Measurements from ENCODE around the gene KRTAP10-4. TPM values are rescaled to one million over a fixed set of nuclear protein-coding genes. Genes with fewer than 3 reads are reported as not detected.

KRTAP10-4 gene
- total and polyA plus RNA-seq, 2 donors (not counting 3 experiments of a cell fraction or from before 2014, with no cell fraction given) = not detected

- dilution Hi-C loops (cut with MboI; ENCODE audit: extremely low pct_ligation_motif_present, low sequenced_read_pairs) = no loop called here
Observed at GRCh38 chr21:44528634-44528995, 44.9 kb upstream of the KRTAP10-4 start.

More at GRCh38 chr21:44528634-44528995, 44.9 kb upstream of the KRTAP10-4 start:
- H3K4me1 ChIP-seq (ENCODE audit: control insufficient read depth, extremely low read depth, insufficient read depth, low read length) = no peaks in the 10 kb centered on the region
- no peaks in the 10 kb centered on the region for H3K9me1 ChIP-seq (replicated peaks; ENCODE audit: control insufficient read depth, extremely low read depth, insufficient read depth, low read length)
- no peaks in the 10 kb centered on the region for H3K9me3 ChIP-seq (replicated peaks; ENCODE audit: control insufficient read depth, insufficient read depth, low read length)
- DNase-seq (ENCODE audit: low read depth, low spot score) (no peak), FAIRE-seq (no peak)
- no peaks in the 10 kb centered on the region for H3K79me2 ChIP-seq (ENCODE audit: control insufficient read depth, insufficient read depth, low read length)
- no peak overlapping the region for H2AFZ ChIP-seq (ENCODE audit: low read depth, low read length)
- H3K4me2 ChIP-seq (ENCODE audit: insufficient read depth, low read length) = no peak overlapping the region
- intact Hi-C loops (cut with micrococcal nuclease) = no loop called here
- no peak overlapping the region for H3K27ac ChIP-seq (ENCODE audit: insufficient read depth, low read depth, low read length)
- H3K9ac ChIP-seq (replicated peaks; ENCODE audit: extremely low read depth, insufficient read depth, low read length) = no peak overlapping the region
- no peaks in the 10 kb centered on the region for H3K27me3 ChIP-seq (ENCODE audit: control insufficient read depth in 2 of 2, insufficient read depth in 2 of 2, low read length in 2 of 2)
- H4K20me1 ChIP-seq (replicated peaks; ENCODE audit: control insufficient read depth, extremely low read depth, insufficient read depth, low read length) = no peaks in the 10 kb centered on the region
- H3K36me3 ChIP-seq (ENCODE audit: control insufficient read depth in 2 of 2, extremely low read depth in 1 of 2, insufficient read depth in 2 of 2, low read length in 2 of 2) = no peaks in the 10 kb centered on the region
- CTCF ChIA-PET = no interaction called here
- BruUV-seq (replicated peaks) = no TSS peak
- no peak overlapping the region for H3K4me3 ChIP-seq (replicated peaks in 1 of 3; ENCODE audit: insufficient read depth in 1 of 3, low read depth in 1 of 3, low read length in 3 of 3)
- TF ChIP-seq POLR2AphosphoS5 (IDR thresholded peaks at IDR 0.05; ENCODE audit: insufficient read depth, low read depth, low read length) (no peak), JUN (IDR thresholded peaks at IDR 0.05; ENCODE audit: borderline replicate concordance, insufficient read depth, insufficient read length, low read depth) (no peak), POLR2A (IDR thresholded peaks at IDR 0.05; ENCODE audit: low read depth, low read length) (no peak), EZH2 (IDR thresholded peaks at IDR 0.05; ENCODE audit: borderline replicate concordance, low read depth, low read length, severe bottlenecking) (no peak), MYC (IDR thresholded peaks at IDR 0.05; ENCODE audit: low read depth, low read length) (no peak), GATA2 (IDR thresholded peaks at IDR 0.05; ENCODE audit: insufficient read depth, insufficient read length, low read depth, low read length) (no peak), FOS (IDR thresholded peaks at IDR 0.05; ENCODE audit: borderline replicate concordance, insufficient read depth, low read length) (no peak)
- TF ChIP-seq, protein P1, sequence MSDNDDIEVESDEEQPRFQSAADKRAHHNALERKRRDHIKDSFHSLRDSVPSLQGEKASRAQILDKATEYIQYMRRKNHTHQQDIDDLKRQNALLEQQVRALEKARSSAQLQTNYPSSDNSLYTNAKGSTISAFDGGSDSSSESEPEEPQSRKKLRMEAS (IDR thresholded peaks at IDR 0.05; ENCODE audit: insufficient read depth, insufficient read length) = no peak
- TF ChIP-seq, protein P2, sequence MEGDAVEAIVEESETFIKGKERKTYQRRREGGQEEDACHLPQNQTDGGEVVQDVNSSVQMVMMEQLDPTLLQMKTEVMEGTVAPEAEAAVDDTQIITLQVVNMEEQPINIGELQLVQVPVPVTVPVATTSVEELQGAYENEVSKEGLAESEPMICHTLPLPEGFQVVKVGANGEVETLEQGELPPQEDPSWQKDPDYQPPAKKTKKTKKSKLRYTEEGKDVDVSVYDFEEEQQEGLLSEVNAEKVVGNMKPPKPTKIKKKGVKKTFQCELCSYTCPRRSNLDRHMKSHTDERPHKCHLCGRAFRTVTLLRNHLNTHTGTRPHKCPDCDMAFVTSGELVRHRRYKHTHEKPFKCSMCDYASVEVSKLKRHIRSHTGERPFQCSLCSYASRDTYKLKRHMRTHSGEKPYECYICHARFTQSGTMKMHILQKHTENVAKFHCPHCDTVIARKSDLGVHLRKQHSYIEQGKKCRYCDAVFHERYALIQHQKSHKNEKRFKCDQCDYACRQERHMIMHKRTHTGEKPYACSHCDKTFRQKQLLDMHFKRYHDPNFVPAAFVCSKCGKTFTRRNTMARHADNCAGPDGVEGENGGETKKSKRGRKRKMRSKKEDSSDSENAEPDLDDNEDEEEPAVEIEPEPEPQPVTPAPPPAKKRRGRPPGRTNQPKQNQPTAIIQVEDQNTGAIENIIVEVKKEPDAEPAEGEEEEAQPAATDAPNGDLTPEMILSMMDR (IDR thresholded peaks at IDR 0.05; ENCODE audit: extremely low read depth in 1 of 2, insufficient read depth in 1 of 2, low read depth in 1 of 2, low read length in 2 of 2) = no peak
- POLR2A ChIA-PET = no interaction called here

Measured in endothelial cell of umbilical vein (primary cell).